Parathyroid adenoma (tissue), 2 donors: Measurements from ENCODE around the gene ZNF618.

Source experiments
- H2AFZ ChIP-seq: fragments of 300-600 bp; sonication (generic); one replicate; pipeline ENCODE4 v1.7.0; 2017; ENCODE audit warnings: antibody characterized with exemption, mild to moderate bottlenecking
- H3K27ac ChIP-seq: fragments of 300-600 bp; sonication (generic); one replicate; pipeline ENCODE4 v1.7.0; 2017
- H3K27me3 ChIP-seq: fragments of 300-600 bp; sonication (generic); one replicate; pipeline ENCODE4 v1.7.0; 2017; ENCODE audit warnings: low read length; ENCODE audit not compliant: control insufficient read depth, insufficient read depth
- H3K36me3 ChIP-seq: fragments of 300-600 bp; sonication (generic); one replicate; pipeline ENCODE4 v1.7.0; 2017; ENCODE audit warnings: low read length; ENCODE audit not compliant: control insufficient read depth, insufficient read depth
- H3K4me1 ChIP-seq: fragments of 300-600 bp; sonication (generic); one replicate; pipeline ENCODE4 v1.7.0; 2017; ENCODE audit warnings: control low read depth
- H3K4me2 ChIP-seq: fragments of 300-600 bp; sonication (generic); one replicate; pipeline ENCODE4 v1.7.0; 2017; ENCODE audit warnings: low read length
- H3K4me3 ChIP-seq: fragments of 300-600 bp; sonication (generic); one replicate; pipeline ENCODE4 v1.7.0; 2017; ENCODE audit warnings: low read depth, low read length
- H3K79me2 ChIP-seq: fragments of 300-600 bp; sonication (generic); one replicate; pipeline ENCODE4 v1.7.0; 2017; ENCODE audit warnings: control low read depth
- H3K9ac ChIP-seq: fragments of 300-600 bp; sonication (generic); one replicate; pipeline ENCODE4 v1.7.0; 2017; ENCODE audit warnings: mild to moderate bottlenecking
- H3K9me3 ChIP-seq: fragments of 300-600 bp; sonication (generic); one replicate; pipeline ENCODE4 v1.7.0; 2017; ENCODE audit warnings: low read length; ENCODE audit not compliant: control insufficient read depth
- CTCF ChIP-seq: fragments of 300-600 bp; sonication (generic); IDR thresholded peaks from one replicate; pipeline ENCODE4 v1.7.0; 2017; ENCODE audit warnings: antibody characterized with exemption, mild to moderate bottlenecking
- donor health status: primary hyperparathyroidism.

The ZNF618 gene

DNA sequence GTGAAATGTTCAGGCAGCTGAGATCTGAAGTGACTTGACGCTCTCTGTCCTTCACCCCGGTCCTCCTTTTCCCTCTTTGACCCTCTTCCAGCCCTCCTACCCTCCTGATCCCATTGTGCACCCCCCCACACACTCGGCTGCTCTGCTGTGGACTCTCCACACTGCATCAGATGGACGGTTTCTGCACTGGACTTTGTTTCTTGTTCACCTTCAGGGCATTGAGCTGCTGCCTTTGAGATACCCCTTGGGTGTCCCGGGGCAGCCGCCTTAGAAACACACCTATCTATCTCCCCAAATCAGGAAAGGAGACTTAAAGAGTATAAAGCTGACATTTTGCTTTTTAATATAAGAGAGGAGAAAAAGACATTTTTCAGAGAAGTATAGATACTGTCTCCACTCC lies 174.5 kb downstream of the ZNF618 start:
- Histone ChIP-seq H3K9me3 (no peaks in the 10 kb centered on the region), H3K9ac (no peak overlapping the region), H2AFZ (no peak overlapping the region), H3K4me2 (no peak overlapping the region), H3K4me3 (no peak overlapping the region), H3K27ac (no peak overlapping the region), H3K36me3 (no peaks in the 10 kb centered on the region), H3K4me1 (no peaks in the 10 kb centered on the region), H3K27me3 (no peaks in the 10 kb centered on the region), H3K79me2 (no peaks in the 10 kb centered on the region)
- TF ChIP-seq CTCF = no peak

DNA sequence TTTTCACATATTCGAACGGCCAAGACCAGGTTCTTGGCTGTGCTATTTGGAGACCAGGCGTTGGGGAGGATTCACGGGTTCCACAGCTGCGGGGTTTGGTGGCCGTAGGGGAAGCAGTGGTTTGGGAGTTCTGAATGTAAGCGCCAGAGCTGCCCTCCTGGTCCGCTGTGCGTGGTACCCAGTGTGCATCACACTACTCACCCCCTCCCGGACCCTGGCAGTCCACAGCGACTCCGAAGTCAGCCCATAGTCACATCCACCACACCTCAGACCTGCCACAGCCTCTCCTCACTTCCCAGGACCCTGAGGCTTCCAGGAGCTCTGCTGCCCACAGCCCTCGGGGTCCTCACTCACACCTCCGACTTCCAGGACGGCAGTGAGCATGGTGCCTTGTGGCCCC lies 175.2 kb downstream of the ZNF618 start:
- Histone ChIP-seq H3K9ac (no peak overlapping the region), H3K36me3 (no peaks in the 10 kb centered on the region)
- no peak for TF ChIP-seq CTCF

DNA sequence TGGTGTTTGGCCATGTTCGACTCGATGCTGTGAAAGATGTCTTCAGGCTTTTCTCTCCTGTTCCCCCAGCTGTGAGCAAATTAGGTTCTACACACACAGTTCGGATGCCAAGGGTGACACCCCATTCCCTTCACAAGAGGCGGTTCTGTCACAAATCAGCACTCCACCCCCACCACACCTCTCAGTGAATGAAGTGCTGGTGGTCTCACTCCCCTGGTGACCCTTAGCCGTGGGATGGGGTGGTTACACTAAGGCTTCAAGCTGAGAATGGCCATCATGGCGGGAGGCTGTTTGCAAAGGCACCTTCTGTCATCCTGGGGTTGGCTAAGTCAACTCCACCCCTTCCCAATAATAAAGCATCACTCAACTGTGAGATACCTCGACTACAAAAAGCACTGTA lies 175.6 kb downstream of the ZNF618 start:
- Histone ChIP-seq H3K36me3 (no peaks in the 10 kb centered on the region), H3K9me3 (no peaks in the 10 kb centered on the region)
- TF ChIP-seq CTCF = no peak

More for the DNA sequence above, 175.2 kb downstream of the ZNF618 start:
- no peak overlapping the region for H3K4me3 ChIP-seq
- H3K4me1 ChIP-seq = no peaks in the 10 kb centered on the region
- no peak overlapping the region for H3K27ac ChIP-seq
- H3K4me2 ChIP-seq = no peak overlapping the region
- no peaks in the 10 kb centered on the region for H3K79me2 ChIP-seq
- H3K9me3 ChIP-seq = no peaks in the 10 kb centered on the region
- no peaks in the 10 kb centered on the region for H3K27me3 ChIP-seq
- no peak overlapping the region for H2AFZ ChIP-seq

GRCh38 chr9:114053246-114054005 lies 177.3 kb downstream of the ZNF618 start:
- Histone ChIP-seq H3K27me3 (no peaks in the 10 kb centered on the region), H3K27ac (no peak overlapping the region), H2AFZ (no peak overlapping the region), H3K9me3 (no peaks in the 10 kb centered on the region), H3K4me2 (no peak overlapping the region), H3K4me1 (no peaks in the 10 kb centered on the region), H3K9ac (no peak overlapping the region), H3K36me3 (no peaks in the 10 kb centered on the region), H3K4me3 (no peak overlapping the region), H3K79me2 (no peaks in the 10 kb centered on the region)
- TF ChIP-seq CTCF = no peak

More for the DNA sequence above, 175.6 kb downstream of the ZNF618 start:
- Histone ChIP-seq H3K27ac (no peak overlapping the region), H3K9ac (no peak overlapping the region), H3K4me1 (no peaks in the 10 kb centered on the region), H3K27me3 (no peaks in the 10 kb centered on the region), H3K79me2 (no peaks in the 10 kb centered on the region), H3K4me2 (no peak overlapping the region), H2AFZ (no peak overlapping the region), H3K4me3 (no peak overlapping the region)

DNA sequence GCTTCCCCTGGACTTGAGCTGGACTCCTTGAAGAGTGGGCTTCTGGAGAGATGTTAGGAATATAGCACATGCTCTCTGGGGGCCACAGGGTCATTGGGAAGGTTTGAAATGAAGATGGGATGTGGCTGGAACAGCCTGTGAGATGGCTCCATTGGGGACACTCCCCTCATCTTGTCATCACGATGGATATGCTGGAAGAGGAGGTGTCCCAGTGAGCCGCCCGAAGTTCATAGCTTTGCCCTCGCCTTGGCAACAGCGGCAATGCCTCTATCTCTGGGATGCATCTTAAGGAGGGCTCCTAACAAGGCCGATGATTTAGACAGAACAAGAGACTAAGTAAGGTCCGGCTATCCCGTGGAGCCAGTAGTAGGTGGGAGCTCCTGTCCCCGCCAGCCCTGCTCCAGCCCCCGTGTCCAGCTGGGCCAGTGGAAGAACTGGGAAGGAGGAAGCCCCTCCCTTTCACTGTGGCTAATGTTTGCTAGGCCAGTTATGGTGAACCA lies 178.1 kb downstream of the ZNF618 start:
- no peaks in the 10 kb centered on the region for H3K36me3 ChIP-seq
- no peaks in the 10 kb centered on the region for H3K4me1 ChIP-seq
- no peak overlapping the region for H3K27ac ChIP-seq
- no peak overlapping the region for H3K9ac ChIP-seq
- no peak overlapping the region for H3K4me2 ChIP-seq
- no peak overlapping the region for H3K4me3 ChIP-seq
- H3K9me3 ChIP-seq = no peaks in the 10 kb centered on the region
- no peak for TF ChIP-seq CTCF
- no peak overlapping the region for H2AFZ ChIP-seq
- H3K27me3 ChIP-seq = no peaks in the 10 kb centered on the region
- H3K79me2 ChIP-seq = no peaks in the 10 kb centered on the region
